Measurements from ENCODE around the gene SLC25A46.

DNA sequence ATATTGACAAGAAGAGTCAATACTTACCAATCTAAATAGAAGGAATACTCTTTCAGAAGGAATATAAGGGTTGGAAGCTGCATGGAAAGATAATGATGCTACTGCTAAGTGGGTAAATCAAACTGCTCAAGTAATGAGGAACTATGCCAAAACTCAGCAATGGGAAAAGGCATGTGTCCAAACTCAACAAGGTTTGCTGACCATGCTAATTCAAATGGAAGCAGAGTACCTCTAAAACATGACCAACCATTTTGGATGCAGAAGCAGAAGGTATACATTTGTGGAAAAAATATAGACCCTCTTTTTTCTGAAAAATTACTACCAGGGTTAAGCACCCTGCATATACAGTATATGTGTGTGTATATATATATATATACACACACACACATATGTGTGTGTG is 33.5 kb upstream of the SLC25A46 start:
- TF ChIP-seq POLR2A (IDR thresholded peaks at IDR 0.05) (no peak), EP300 (IDR thresholded peaks at IDR 0.05) (no peak)
- TF ChIP-seq, protein P1, sequence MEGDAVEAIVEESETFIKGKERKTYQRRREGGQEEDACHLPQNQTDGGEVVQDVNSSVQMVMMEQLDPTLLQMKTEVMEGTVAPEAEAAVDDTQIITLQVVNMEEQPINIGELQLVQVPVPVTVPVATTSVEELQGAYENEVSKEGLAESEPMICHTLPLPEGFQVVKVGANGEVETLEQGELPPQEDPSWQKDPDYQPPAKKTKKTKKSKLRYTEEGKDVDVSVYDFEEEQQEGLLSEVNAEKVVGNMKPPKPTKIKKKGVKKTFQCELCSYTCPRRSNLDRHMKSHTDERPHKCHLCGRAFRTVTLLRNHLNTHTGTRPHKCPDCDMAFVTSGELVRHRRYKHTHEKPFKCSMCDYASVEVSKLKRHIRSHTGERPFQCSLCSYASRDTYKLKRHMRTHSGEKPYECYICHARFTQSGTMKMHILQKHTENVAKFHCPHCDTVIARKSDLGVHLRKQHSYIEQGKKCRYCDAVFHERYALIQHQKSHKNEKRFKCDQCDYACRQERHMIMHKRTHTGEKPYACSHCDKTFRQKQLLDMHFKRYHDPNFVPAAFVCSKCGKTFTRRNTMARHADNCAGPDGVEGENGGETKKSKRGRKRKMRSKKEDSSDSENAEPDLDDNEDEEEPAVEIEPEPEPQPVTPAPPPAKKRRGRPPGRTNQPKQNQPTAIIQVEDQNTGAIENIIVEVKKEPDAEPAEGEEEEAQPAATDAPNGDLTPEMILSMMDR (IDR thresholded peaks at IDR 0.05): no peak

All from ovary (tissue), 3 donors.